Parathyroid adenoma (tissue), 2 donors: Measurements from ENCODE around the gene CPA3.

Experiments used
- H2AFZ ChIP-seq: fragments of 300-600 bp; sonication (generic); one replicate; pipeline ENCODE4 v1.7.0; 2017; ENCODE audit warnings: antibody characterized with exemption, mild to moderate bottlenecking
- H3K27ac ChIP-seq: fragments of 300-600 bp; sonication (generic); one replicate; pipeline ENCODE4 v1.7.0; 2017
- H3K27me3 ChIP-seq: fragments of 300-600 bp; sonication (generic); one replicate; pipeline ENCODE4 v1.7.0; 2017; ENCODE audit warnings: low read length; ENCODE audit not compliant: control insufficient read depth, insufficient read depth
- H3K36me3 ChIP-seq: fragments of 300-600 bp; sonication (generic); one replicate; pipeline ENCODE4 v1.7.0; 2017; ENCODE audit warnings: low read length; ENCODE audit not compliant: control insufficient read depth, insufficient read depth
- H3K4me1 ChIP-seq: fragments of 300-600 bp; sonication (generic); one replicate; pipeline ENCODE4 v1.7.0; 2017; ENCODE audit warnings: control low read depth
- H3K4me2 ChIP-seq: fragments of 300-600 bp; sonication (generic); one replicate; pipeline ENCODE4 v1.7.0; 2017; ENCODE audit warnings: low read length
- H3K4me3 ChIP-seq: fragments of 300-600 bp; sonication (generic); one replicate; pipeline ENCODE4 v1.7.0; 2017; ENCODE audit warnings: low read depth, low read length
- H3K79me2 ChIP-seq: fragments of 300-600 bp; sonication (generic); one replicate; pipeline ENCODE4 v1.7.0; 2017; ENCODE audit warnings: control low read depth
- H3K9ac ChIP-seq: fragments of 300-600 bp; sonication (generic); one replicate; pipeline ENCODE4 v1.7.0; 2017; ENCODE audit warnings: mild to moderate bottlenecking
- H3K9me3 ChIP-seq: fragments of 300-600 bp; sonication (generic); one replicate; pipeline ENCODE4 v1.7.0; 2017; ENCODE audit warnings: low read length; ENCODE audit not compliant: control insufficient read depth
- TF ChIP-seq, protein P1 (sequence below): fragments of 300-600 bp; sonication (generic); IDR thresholded peaks from one replicate; pipeline ENCODE4 v1.7.0; 2017; ENCODE audit warnings: antibody characterized with exemption, mild to moderate bottlenecking
- donor health status: primary hyperparathyroidism.

Gene CPA3

DNA sequence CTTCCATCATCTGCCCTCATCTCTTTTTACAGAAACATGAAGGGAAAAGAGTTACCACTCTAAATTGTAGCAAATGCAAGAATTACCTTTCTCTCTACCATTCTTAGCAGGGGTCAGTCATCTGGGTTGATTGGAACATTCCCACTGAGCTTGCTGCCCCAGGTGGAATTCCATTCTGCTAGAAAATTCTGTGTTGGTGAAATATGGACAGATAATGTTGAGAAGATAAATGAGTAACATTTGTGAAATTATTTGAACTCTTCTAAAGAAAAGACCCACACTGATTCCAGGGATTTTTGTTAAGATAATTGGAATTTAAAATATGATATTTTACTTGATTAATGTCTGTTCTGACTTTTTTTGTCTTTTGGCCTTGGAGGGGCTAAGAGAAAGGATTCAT is 11.0 kb upstream of the CPA3 start:
- no peaks in the 10 kb centered on the region for H3K36me3 ChIP-seq
- no peak overlapping the region for H3K27ac ChIP-seq
- no peak overlapping the region for H2AFZ ChIP-seq
- H3K4me3 ChIP-seq, result no peak overlapping the region
- TF ChIP-seq, protein P1, sequence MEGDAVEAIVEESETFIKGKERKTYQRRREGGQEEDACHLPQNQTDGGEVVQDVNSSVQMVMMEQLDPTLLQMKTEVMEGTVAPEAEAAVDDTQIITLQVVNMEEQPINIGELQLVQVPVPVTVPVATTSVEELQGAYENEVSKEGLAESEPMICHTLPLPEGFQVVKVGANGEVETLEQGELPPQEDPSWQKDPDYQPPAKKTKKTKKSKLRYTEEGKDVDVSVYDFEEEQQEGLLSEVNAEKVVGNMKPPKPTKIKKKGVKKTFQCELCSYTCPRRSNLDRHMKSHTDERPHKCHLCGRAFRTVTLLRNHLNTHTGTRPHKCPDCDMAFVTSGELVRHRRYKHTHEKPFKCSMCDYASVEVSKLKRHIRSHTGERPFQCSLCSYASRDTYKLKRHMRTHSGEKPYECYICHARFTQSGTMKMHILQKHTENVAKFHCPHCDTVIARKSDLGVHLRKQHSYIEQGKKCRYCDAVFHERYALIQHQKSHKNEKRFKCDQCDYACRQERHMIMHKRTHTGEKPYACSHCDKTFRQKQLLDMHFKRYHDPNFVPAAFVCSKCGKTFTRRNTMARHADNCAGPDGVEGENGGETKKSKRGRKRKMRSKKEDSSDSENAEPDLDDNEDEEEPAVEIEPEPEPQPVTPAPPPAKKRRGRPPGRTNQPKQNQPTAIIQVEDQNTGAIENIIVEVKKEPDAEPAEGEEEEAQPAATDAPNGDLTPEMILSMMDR, result no peak
- no peaks in the 10 kb centered on the region for H3K4me1 ChIP-seq
- H3K4me2 ChIP-seq, result no peak overlapping the region
- H3K9me3 ChIP-seq, result no peaks in the 10 kb centered on the region
- H3K27me3 ChIP-seq, result no peaks in the 10 kb centered on the region
- H3K79me2 ChIP-seq, result no peaks in the 10 kb centered on the region
- H3K9ac ChIP-seq, result no peak overlapping the region

DNA sequence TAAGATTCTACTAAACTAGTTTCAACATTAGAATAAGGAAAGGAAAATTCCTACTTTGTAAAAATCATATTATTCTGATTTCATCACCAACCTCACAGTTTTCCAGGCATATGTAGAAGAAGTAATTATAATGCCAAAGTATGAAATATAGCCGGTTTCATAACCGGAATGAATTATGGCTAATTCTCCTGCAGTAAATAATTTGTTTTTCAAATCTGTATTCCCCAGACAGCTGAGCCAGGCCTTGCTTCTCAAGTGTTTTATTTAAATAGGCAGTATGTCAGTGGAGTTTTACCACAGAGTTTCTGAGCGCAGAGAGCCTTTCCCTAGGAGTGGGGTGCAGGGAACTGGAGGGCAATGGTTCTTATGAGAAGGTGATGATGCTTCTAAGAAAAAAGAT is 8.7 kb upstream of the CPA3 start:
- no peak overlapping the region for H3K4me3 ChIP-seq
- H3K4me2 ChIP-seq, result no peak overlapping the region
- H2AFZ ChIP-seq, result no peak overlapping the region
- no peaks in the 10 kb centered on the region for H3K79me2 ChIP-seq
- H3K4me1 ChIP-seq, result no peaks in the 10 kb centered on the region
- TF ChIP-seq, protein P1, result no peak
- no peaks in the 10 kb centered on the region for H3K9me3 ChIP-seq
- H3K27me3 ChIP-seq, result no peaks in the 10 kb centered on the region
- H3K9ac ChIP-seq, result no peak overlapping the region
- no peak overlapping the region for H3K27ac ChIP-seq
- no peaks in the 10 kb centered on the region for H3K36me3 ChIP-seq

DNA sequence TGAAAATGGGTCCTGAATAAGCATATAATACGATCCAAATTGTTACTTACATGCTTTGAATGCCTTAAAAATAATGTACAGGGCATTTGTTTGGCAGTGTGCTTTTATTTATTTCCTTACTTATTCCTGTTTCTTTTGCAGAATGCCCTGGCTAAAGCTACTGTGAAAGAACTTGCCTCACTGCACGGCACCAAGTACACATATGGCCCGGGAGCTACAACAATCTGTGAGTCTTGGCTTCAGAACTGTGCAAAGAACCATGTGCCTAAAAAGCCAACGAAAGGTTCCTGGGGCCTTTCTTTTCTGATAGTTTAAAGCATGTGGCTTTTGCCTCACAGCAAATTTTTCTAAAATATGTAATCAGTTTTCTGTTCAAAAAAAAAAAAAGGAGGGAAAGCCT is 7.8 kb upstream of the CPA3 start:
- H3K4me2 ChIP-seq, result no peak overlapping the region
- H3K79me2 ChIP-seq, result no peaks in the 10 kb centered on the region
- no peak overlapping the region for H3K27ac ChIP-seq
- H2AFZ ChIP-seq, result no peak overlapping the region
- H3K27me3 ChIP-seq, result no peaks in the 10 kb centered on the region
- no peaks in the 10 kb centered on the region for H3K4me1 ChIP-seq
- H3K4me3 ChIP-seq, result no peak overlapping the region
- H3K9ac ChIP-seq, result no peak overlapping the region
- TF ChIP-seq, protein P1, result no peak
- no peaks in the 10 kb centered on the region for H3K9me3 ChIP-seq
- H3K36me3 ChIP-seq, result no peaks in the 10 kb centered on the region

DNA sequence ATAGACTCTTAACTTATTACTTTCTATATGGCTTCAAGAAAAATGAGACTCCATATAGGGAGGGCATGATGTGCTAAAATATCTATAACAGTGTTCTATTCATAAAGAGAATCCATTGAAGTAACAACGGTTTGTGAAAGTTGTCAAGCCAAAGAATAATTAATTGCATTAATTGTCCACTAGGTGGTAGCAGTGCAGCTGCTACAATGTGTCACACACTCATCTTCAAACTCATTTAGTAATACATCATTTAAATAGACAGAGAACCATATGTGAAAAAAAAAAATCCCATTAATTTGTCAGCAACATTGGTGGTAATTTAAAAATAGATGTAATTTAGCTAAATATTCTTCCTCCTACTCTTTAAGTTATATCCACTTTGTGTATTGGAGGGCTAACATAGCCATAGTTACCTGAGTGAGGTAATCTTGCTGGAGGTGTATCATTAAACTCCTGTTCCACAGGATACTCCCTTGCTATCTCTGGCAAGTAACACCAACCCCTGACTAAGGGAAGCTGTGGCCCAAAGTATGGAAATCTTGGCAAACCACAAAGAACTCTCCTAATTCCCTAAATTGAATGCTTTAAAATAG is 3.7 kb upstream of the CPA3 start:
- Histone ChIP-seq H3K27me3 (no peaks in the 10 kb centered on the region), H3K4me3 (no peak overlapping the region), H3K9me3 (no peaks in the 10 kb centered on the region), H3K27ac (no peak overlapping the region), H3K79me2 (no peaks in the 10 kb centered on the region), H2AFZ (no peak overlapping the region), H3K4me1 (no peaks in the 10 kb centered on the region), H3K36me3 (no peaks in the 10 kb centered on the region), H3K9ac (no peak overlapping the region), H3K4me2 (no peak overlapping the region)
- TF ChIP-seq, protein P1, result peak; percentile 75

DNA sequence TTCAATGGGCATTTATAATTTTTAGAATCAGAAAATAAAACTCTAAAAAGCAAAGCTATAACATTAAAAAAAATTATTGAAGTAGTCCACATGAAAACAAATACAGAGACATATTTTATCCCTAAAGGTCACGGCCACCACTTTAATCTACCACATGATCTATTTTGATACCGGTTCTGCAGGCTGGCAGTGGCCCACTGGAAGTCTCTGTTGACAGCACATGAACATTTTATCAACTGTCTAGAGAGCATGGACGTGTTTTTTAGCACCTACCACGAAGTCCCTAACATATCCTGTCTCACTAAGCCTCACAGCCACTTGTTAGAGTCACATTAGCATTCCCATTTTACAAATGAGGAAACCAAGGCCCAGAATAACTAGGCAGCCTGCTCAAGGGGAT is 1.8 kb upstream of the CPA3 start:
- no peaks in the 10 kb centered on the region for H3K4me1 ChIP-seq
- H3K9ac ChIP-seq, result no peak overlapping the region
- H2AFZ ChIP-seq, result no peak overlapping the region
- H3K4me3 ChIP-seq, result no peak overlapping the region
- no peaks in the 10 kb centered on the region for H3K9me3 ChIP-seq
- H3K27me3 ChIP-seq, result no peaks in the 10 kb centered on the region
- no peak overlapping the region for H3K27ac ChIP-seq
- no peak overlapping the region for H3K4me2 ChIP-seq
- no peaks in the 10 kb centered on the region for H3K36me3 ChIP-seq
- TF ChIP-seq, protein P1, result no peak
- no peaks in the 10 kb centered on the region for H3K79me2 ChIP-seq
